22Rv1 (cell line): ENCODE measurements around the gene INO80.

Experiments
- ZFX ChIP-seq: fragments of 450-650 bp; IDR thresholded peaks from 2 replicates; pipeline ENCODE4 v1.6.1; 2017; ENCODE audit warnings: antibody characterized with exemption, borderline replicate concordance
- TF ChIP-seq, protein P1 (sequence below): fragments of 450-650 bp; IDR thresholded peaks from 2 replicates; pipeline ENCODE4 v1.5.1; 2017; ENCODE audit warnings: mild to moderate bottlenecking

DNA sequence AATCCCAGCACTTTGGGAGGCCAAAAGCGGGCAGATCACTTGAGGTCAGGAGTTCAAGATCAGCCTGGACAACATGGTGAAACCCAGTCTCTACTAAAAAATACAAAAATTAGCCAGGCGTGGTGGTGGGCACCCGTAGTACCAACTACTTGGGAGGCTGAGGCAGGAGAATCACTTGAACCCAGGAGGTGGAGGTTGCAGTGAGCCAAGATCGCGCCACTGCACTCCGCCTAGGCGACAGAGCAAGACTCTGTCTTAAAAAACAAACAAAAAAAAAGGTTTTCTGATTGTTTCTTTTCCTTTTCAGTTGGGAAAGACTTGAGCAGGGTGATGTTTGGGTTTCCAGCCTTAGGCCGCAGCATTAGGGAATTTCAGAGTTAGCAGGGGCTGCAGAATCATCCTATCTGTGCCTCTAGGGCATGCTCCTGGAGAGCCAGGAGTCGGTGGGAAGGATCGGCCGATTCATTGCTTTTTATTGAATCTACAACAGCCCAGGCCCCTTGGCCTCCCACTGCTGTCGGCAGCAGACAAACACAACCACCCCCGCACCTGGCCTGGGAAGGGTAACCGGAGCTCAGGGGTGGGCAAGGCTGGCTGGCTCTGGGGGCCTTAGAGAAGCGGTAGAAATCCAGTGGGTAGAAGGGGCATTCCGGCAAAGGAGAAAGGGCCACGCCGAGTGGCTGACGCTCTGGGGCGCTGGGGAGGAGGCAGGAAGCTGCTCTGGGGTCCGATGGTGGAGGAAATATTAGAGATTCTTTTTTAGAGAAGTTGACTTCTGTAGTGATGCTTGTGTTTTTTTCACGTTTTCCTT, 156.5 kb downstream of the INO80 start:
- TF ChIP-seq, protein P1, sequence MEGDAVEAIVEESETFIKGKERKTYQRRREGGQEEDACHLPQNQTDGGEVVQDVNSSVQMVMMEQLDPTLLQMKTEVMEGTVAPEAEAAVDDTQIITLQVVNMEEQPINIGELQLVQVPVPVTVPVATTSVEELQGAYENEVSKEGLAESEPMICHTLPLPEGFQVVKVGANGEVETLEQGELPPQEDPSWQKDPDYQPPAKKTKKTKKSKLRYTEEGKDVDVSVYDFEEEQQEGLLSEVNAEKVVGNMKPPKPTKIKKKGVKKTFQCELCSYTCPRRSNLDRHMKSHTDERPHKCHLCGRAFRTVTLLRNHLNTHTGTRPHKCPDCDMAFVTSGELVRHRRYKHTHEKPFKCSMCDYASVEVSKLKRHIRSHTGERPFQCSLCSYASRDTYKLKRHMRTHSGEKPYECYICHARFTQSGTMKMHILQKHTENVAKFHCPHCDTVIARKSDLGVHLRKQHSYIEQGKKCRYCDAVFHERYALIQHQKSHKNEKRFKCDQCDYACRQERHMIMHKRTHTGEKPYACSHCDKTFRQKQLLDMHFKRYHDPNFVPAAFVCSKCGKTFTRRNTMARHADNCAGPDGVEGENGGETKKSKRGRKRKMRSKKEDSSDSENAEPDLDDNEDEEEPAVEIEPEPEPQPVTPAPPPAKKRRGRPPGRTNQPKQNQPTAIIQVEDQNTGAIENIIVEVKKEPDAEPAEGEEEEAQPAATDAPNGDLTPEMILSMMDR: no peak
- no peak for TF ChIP-seq ZFX
